ENCODE data around the gene MCMBP.

- TF ChIP-seq CTCF (conservative IDR thresholded peaks at IDR 0.05; ENCODE audit: low read length) (no peak), EZH2phosphoT487 (IDR thresholded peaks at IDR 0.05; ENCODE audit: borderline replicate concordance, low read depth, low read length) (no peak)
These were observed 70.6 kb downstream of the MCMBP start for GRCh38 chr10:119801998-119802538.
